Heart right ventricle (tissue), 16 donors: ENCODE data around the gene SATB1. TPM values are rescaled to one million over a fixed set of nuclear protein-coding genes. Genes with fewer than 3 reads are reported as not detected.

Experiments used
- ATAC-seq, 8 donors: fragments of 200-7000 bp; cut with Tn5 transposase; one replicate each; pipeline ENCODE4 v1.9.1; 2020; ENCODE audit warnings: mild to moderate bottlenecking in 8 of 8, moderate library complexity in 8 of 8, moderate number of reproducible peaks in 1 of 8
- DNase-seq, 2 donors: peaks; one replicate each; pipeline ENCODE4 v3.0.0-alpha.2; 2020
- H3K27ac ChIP-seq, 10 donors: fragments of 200-600 bp; sonication (generic) in 2 of 10; one replicate each; pipeline versions ENCODE4 v1.5.0 to v1.8.0; 2020 to 2022; ENCODE audit warnings: mild to moderate bottlenecking in 3 of 10
- H3K27me3 ChIP-seq, 7 donors: fragments of 200-600 bp; one replicate each; pipeline ENCODE4 v1.8.0; 2021 to 2022; ENCODE audit warnings: mild to moderate bottlenecking in 2 of 7
- H3K36me3 ChIP-seq, 9 donors: fragments of 200-600 bp; sonication (generic) in 1 of 9; one replicate each; pipeline versions ENCODE4 v1.5.0 to v1.8.0; 2020 to 2022; ENCODE audit warnings: mild to moderate bottlenecking in 2 of 9
- H3K4me1 ChIP-seq, 9 donors: fragments of 200-600 bp; sonication (generic) in 1 of 9; one replicate each; pipeline versions ENCODE4 v1.5.0 to v1.8.0; 2020 to 2022; ENCODE audit warnings: mild to moderate bottlenecking in 4 of 9
- H3K4me3 ChIP-seq, 10 donors: fragments of 200-600 bp; sonication (generic) in 2 of 10; one replicate each; pipeline versions ENCODE4 v1.5.0 to v1.8.0; 2020 to 2022; ENCODE audit warnings: mild to moderate bottlenecking in 7 of 10, moderate library complexity in 2 of 10
- H3K9me3 ChIP-seq, 11 donors: fragments of 200-600 bp in 10 of 11; sonication (generic) in 2 of 11; one replicate each; pipeline versions ENCODE4 v1.5.0 to v1.8.0; 2013 to 2022; ENCODE audit warnings: mild to moderate bottlenecking in 2 of 11, control low read depth in 1 of 11, moderate library complexity in 1 of 11
- WGBS, 2 donors: extraction: QIAGEN DNeasy Blood & Tissue Kit; methylation state at CpG; one replicate each; pipeline ENCODE4 v1.1.7; 2013; ENCODE audit warnings: inconsistent platforms in 1 of 2; 5-methylcytosine and 5-hydroxymethylcytosine counted together
- intact Hi-C, 10 donors: fragments of 100-400 bp; cut with DNase I; formaldehyde crosslinking; loops; one replicate each; pipeline versions ENCODE4 v1.11.1 to v1.14.2; 2022
- polyA plus RNA-seq, 2 donors: library from polyadenylated mRNA; stranded (reverse); fragments of 200-250 nt; gene quantifications; one replicate each; pipeline ENCODE4 v1.2.3, GENCODE V29; 2013
- total RNA-seq, 10 donors: library from RNA; stranded (reverse); fragmentation: NEBNext Ultra II Directional in 3 of 10; extraction: Animal tissue kit (Norgen Biotek cat#: 25700) in 3 of 10; gene quantifications; one replicate each; pipeline versions ENCODE4 v1.2.1 to v1.2.4, GENCODE V29; 2021 to 2023
- TF ChIP-seq, protein P1 (sequence below), 9 donors: fragments of 200-600 bp; sonication (generic) in 2 of 9; IDR thresholded peaks; one replicate each; pipeline versions ENCODE4 v1.5.0 to v1.8.0; 2021 to 2022; ENCODE audit warnings: antibody characterized with exemption in 9 of 9, mild to moderate bottlenecking in 5 of 9, moderate library complexity in 1 of 9
- donor health status: Arrhythmogenic right ventricular cardiomyopathy.
- donor health status: ischemic (EF 13 %, LVEDD 7.1; RV severe dilation, severe dysfunction).
- donor health status: healthy with polysubstance abuse.
- donor health status: DM: no; HTN: yes; CAD: no.
- donor health status: DM: no; HTN: no; CAD: no.
- donor health status: ischemic (EF 25% LVEDD 6.9; RV normal size, moderate dysfunction).
- donor health status: ischemic (EF 25% LVEDD 5.7; RV mildly dilated, moderate dysfunction).
- donor health status: healthy.
- donor health status: DM: yes; HTN: yes; CAD: no.
- donor health status: Ischemic cardiomyopathy.
- donor health status: ischemic (EF 35%, LVEDD 5.7; RV mildly dilated, moderate dysfunction).
- donor health status: nonischemic (EF 11% LVEDD 7.7; RV severe dilation, severe dysfunction).
- donor health status: DM: yes; HTN: yes; CAD: no.
- donor health status: PGD.
- donor health status: ischemic (EF 29% LVEDD 5.4; RV normal size, mild dysfunction).
- donor health status: nonischemic (EF 23%, LVEDD 6.1; RV moderate dilation, normal function).

The SATB1 gene
- total and polyA plus RNA-seq, 12 donors: 8.8 to 73.7 (median 49.5) TPM

GRCh38 chr3:18344306-18345014, 80.7 kb downstream of the SATB1 start:
- Histone ChIP-seq H3K4me1 (no peaks in the 10 kb centered on the region), H3K27ac (no peak overlapping the region), H3K27me3 (no peaks in the 10 kb centered on the region), H3K9me3 (no peaks in the 10 kb centered on the region), H3K4me3 (no peak overlapping the region), H3K36me3 (peaks cover 0 to 20% (median 9%) of the 10 kb centered on the region in 9 donors)
- 68 to 74% methylated on average over 4 of the region's 4 CpGs for WGBS, 2 donors
- DNase-seq: no peak
- no peak for ATAC-seq
- TF ChIP-seq, protein P1, sequence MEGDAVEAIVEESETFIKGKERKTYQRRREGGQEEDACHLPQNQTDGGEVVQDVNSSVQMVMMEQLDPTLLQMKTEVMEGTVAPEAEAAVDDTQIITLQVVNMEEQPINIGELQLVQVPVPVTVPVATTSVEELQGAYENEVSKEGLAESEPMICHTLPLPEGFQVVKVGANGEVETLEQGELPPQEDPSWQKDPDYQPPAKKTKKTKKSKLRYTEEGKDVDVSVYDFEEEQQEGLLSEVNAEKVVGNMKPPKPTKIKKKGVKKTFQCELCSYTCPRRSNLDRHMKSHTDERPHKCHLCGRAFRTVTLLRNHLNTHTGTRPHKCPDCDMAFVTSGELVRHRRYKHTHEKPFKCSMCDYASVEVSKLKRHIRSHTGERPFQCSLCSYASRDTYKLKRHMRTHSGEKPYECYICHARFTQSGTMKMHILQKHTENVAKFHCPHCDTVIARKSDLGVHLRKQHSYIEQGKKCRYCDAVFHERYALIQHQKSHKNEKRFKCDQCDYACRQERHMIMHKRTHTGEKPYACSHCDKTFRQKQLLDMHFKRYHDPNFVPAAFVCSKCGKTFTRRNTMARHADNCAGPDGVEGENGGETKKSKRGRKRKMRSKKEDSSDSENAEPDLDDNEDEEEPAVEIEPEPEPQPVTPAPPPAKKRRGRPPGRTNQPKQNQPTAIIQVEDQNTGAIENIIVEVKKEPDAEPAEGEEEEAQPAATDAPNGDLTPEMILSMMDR (IDR thresholded peaks at IDR 0.05): no peak
- intact Hi-C loops: no loop called here

- TF ChIP-seq, protein P1 (IDR thresholded peaks at IDR 0.05): no peak
- no peaks in the 10 kb centered on the region for H3K9me3 ChIP-seq
- peaks cover 0 to 14% (median 3%) of the 10 kb centered on the region in 9 donors for H3K36me3 ChIP-seq
- H3K4me3 ChIP-seq: no peak overlapping the region
- intact Hi-C loops: no loop called here
- WGBS, 2 donors: 68% methylated on average over 2 of the region's 2 CpGs
- no peak for ATAC-seq
- DNase-seq: no peak
- H3K27ac ChIP-seq: no peak overlapping the region
- H3K4me1 ChIP-seq: peaks cover 0 to under 1% (median 0%) of the 10 kb centered on the region in 9 donors
- H3K27me3 ChIP-seq: no peaks in the 10 kb centered on the region
Measured at GRCh38 chr3:18343809-18344208, 81.3 kb downstream of the SATB1 start.

GRCh38 chr3:18338827-18339514, 86.2 kb downstream of the SATB1 start:
- peak overlapping the region in 5 of 10 donors; percentile 6 to 28 (median 18) for H3K4me3 ChIP-seq
- H3K27me3 ChIP-seq: no peaks in the 10 kb centered on the region
- H3K9me3 ChIP-seq: no peaks in the 10 kb centered on the region
- no peaks in the 10 kb centered on the region for H3K36me3 ChIP-seq
- WGBS, 2 donors: 25 to 33% methylated on average over 11 of the region's 11 CpGs
- TF ChIP-seq, protein P1 (IDR thresholded peaks at IDR 0.05): no peak
- ATAC-seq (peak in 1 of 8 donors; percentile 51), DNase-seq (no peak)
- H3K4me1 ChIP-seq: peaks cover 0 to 4% (median 0%) of the 10 kb centered on the region in 9 donors
- H3K27ac ChIP-seq: no peak overlapping the region
- intact Hi-C loops: no loop called here

GRCh38 chr3:18337231-18337630, 87.9 kb downstream of the SATB1 start:
- intact Hi-C loops: no loop called here
- H3K27ac ChIP-seq: no peak overlapping the region
- no peak overlapping the region for H3K4me3 ChIP-seq
- DNase-seq: no peak
- 80 to 88% methylated on average over 1 of the region's 1 CpG for WGBS, 2 donors
- peaks cover 0 to 4% (median 0%) of the 10 kb centered on the region in 9 donors for H3K4me1 ChIP-seq
- H3K9me3 ChIP-seq: no peaks in the 10 kb centered on the region
- no peaks in the 10 kb centered on the region for H3K27me3 ChIP-seq
- H3K36me3 ChIP-seq: no peaks in the 10 kb centered on the region
- TF ChIP-seq, protein P1 (IDR thresholded peaks at IDR 0.05): no peak
- ATAC-seq: no peak
